HepG2 (cell line): Measurements from ENCODE around the gene ANKRD60. TPM values are rescaled to one million over a fixed set of nuclear protein-coding genes. Genes with fewer than 3 reads are reported as not detected.
A peak's percentile ranks its signal among the peaks of the same experiment; 100 is the strongest.

ENCODE experiments used
- AFF4 ChIP-seq: sonication (generic); formaldehyde crosslinking; IDR thresholded peaks from 2 replicates; pipeline ENCODE4 v1.4.0; 2020; ENCODE audit warnings: missing genetic modification reagents
- ARHGAP35 ChIP-seq: sonication (generic); formaldehyde crosslinking; IDR thresholded peaks from 2 replicates; pipeline ENCODE4 v1.9.0; 2022; ENCODE audit warnings: mild to moderate bottlenecking, inconsistent platforms, moderate library complexity, missing genetic modification reagents, borderline replicate concordance
- CBFB ChIP-seq: sonication (generic); formaldehyde crosslinking; IDR thresholded peaks from 2 replicates; pipeline ENCODE4 v1.4.0; 2020; ENCODE audit warnings: missing genetic modification reagents
- CCAR2 ChIP-seq: fragments of 200-400 bp; formaldehyde crosslinking; optimal IDR thresholded peaks from 2 replicates; pipeline ENCODE3; 2018; ENCODE audit warnings: low read depth, mild to moderate bottlenecking, low read length, moderate library complexity
- GABPB1 ChIP-seq: IDR thresholded peaks from 2 replicates; pipeline ENCODE4 v1.6.1; 2016; ENCODE audit warnings: mild to moderate bottlenecking, missing genetic modification reagents, moderate library complexity, missing compliant biosample characterization
- HOXA9 ChIP-seq: sonication (generic); formaldehyde crosslinking; IDR thresholded peaks from 2 replicates; pipeline ENCODE4 v1.8.1; 2022; ENCODE audit warnings: missing genetic modification reagents, mild to moderate bottlenecking, moderate library complexity, borderline replicate concordance
- JUND ChIP-seq: sonication (generic); formaldehyde crosslinking; IDR thresholded peaks from 2 replicates; pipeline ENCODE4 v1.8.0; 2022; ENCODE audit warnings: mild to moderate bottlenecking, missing genetic modification reagents
- MAFF ChIP-seq: IDR thresholded peaks from 2 replicates; pipeline ENCODE4 v1.6.1; 2011; ENCODE audit warnings: low read depth, low read length, improper control_type of control experiment
- PLRG1 ChIP-seq: fragments of 450-650 bp; conservative IDR thresholded peaks from 2 replicates; pipeline ENCODE4 v1.6.1; 2016
- RAD21 ChIP-seq: fragments of 450-650 bp; formaldehyde crosslinking; IDR thresholded peaks from 2 replicates; pipeline ENCODE4 v1.5.0; 2020; ENCODE audit warnings: mild to moderate bottlenecking
- RBM39 ChIP-seq: fragments of 200-400 bp; formaldehyde crosslinking; IDR thresholded peaks from one replicate; pipeline ENCODE4 v1.6.1; 2018; ENCODE audit warnings: antibody characterized with exemption, mild to moderate bottlenecking, low read depth, low read length; ENCODE audit not compliant: poor library complexity, severe bottlenecking
- SOX13 ChIP-seq, 3 experiments: fragments of 450-650 bp in 1 of 3; sonication (generic) in 1 of 3; formaldehyde crosslinking in 1 of 3; IDR thresholded peaks in 2 of 3; conservative IDR thresholded peaks in 1 of 3; 2 replicates each; pipeline versions ENCODE4 v1.5.0 to v1.6.1; 2016 to 2020; ENCODE audit warnings: antibody characterized with exemption in 1 of 3, mild to moderate bottlenecking in 1 of 3, missing compliant biosample characterization in 1 of 3, missing genetic modification reagents in 1 of 3, moderate library complexity in 1 of 3
- SSRP1 ChIP-seq: IDR thresholded peaks from 2 replicates; pipeline ENCODE4 v1.6.1; 2016; ENCODE audit warnings: control low read depth
- ZNF234 ChIP-seq: sonication (generic); formaldehyde crosslinking; conservative IDR thresholded peaks from 2 replicates; pipeline ENCODE4 v1.5.1; 2020; ENCODE audit warnings: mild to moderate bottlenecking, missing genetic modification reagents
- ZNF350 ChIP-seq: sonication (generic); formaldehyde crosslinking; IDR thresholded peaks from 2 replicates; pipeline ENCODE4 v1.4.0; 2020; ENCODE audit warnings: mild to moderate bottlenecking, low read depth, missing genetic modification reagents, borderline replicate concordance
- ZNF430 ChIP-seq: sonication (generic); formaldehyde crosslinking; IDR thresholded peaks from 2 replicates; pipeline ENCODE4 v1.9.0; 2021; ENCODE audit warnings: mild to moderate bottlenecking, missing genetic modification reagents
- ZNF460 ChIP-seq: sonication (generic); formaldehyde crosslinking; IDR thresholded peaks from 2 replicates; pipeline ENCODE4 v1.5.1; 2020; ENCODE audit warnings: missing genetic modification reagents, mild to moderate bottlenecking, borderline replicate concordance
- ZNF510 ChIP-seq: sonication (generic); formaldehyde crosslinking; IDR thresholded peaks from 2 replicates; pipeline ENCODE4 v1.4.0; 2020; ENCODE audit warnings: low read depth, mild to moderate bottlenecking, missing genetic modification reagents
- ZNF768 ChIP-seq: sonication (generic); formaldehyde crosslinking; IDR thresholded peaks from 2 replicates; pipeline ENCODE4 v1.4.0; 2020; ENCODE audit warnings: missing genetic modification reagents
- ZSCAN31 ChIP-seq: sonication (generic); formaldehyde crosslinking; IDR thresholded peaks from 2 replicates; pipeline ENCODE4 v1.5.0; 2020; ENCODE audit warnings: low read depth, mild to moderate bottlenecking, missing genetic modification reagents
- polyA plus RNA-seq, 8 experiments: library from polyadenylated mRNA; depleted of rRNA in 3 of 8; stranded (reverse) in 7 of 8; unstranded in 1 of 8; fragments of >200 nt; fragmentation: Illumina TruSeq in 4 of 8; extraction: Trizol in 4 of 8; gene quantifications; 2 replicates each; pipeline versions ENCODE4 v1.2.1 to v1.2.3, GENCODE V29; 2011 to 2016; ENCODE audit warnings: low read depth in 4 of 8, missing spikeins in 1 of 8, mixed read lengths in 1 of 8; ENCODE audit not compliant: insufficient read depth in 1 of 8
- total RNA-seq, 5 experiments: library from RNA; depleted of rRNA; stranded (reverse); fragments of >200 nt; fragmentation: Illumina TruSeq; extraction: Trizol; gene quantifications; 2 replicates each; pipeline ENCODE4 v1.2.3, GENCODE V29; 2016; ENCODE audit warnings: low read depth in 1 of 5
- TF ChIP-seq, protein P1 (sequence below): sonication (generic); formaldehyde crosslinking; IDR thresholded peaks from 2 replicates; pipeline ENCODE4 v1.5.0; 2020; ENCODE audit warnings: missing genetic modification reagents
- TF ChIP-seq, protein P2 (sequence below): sonication (generic); formaldehyde crosslinking; conservative IDR thresholded peaks from 2 replicates; pipeline ENCODE4 v1.4.0; 2020; ENCODE audit warnings: missing genetic modification reagents

The ANKRD60 gene
- total and polyA plus RNA-seq, 2 of the 13 experiments (the other 11 are each of a cell fraction or from before 2014, with no cell fraction given) = not detected

DNA sequence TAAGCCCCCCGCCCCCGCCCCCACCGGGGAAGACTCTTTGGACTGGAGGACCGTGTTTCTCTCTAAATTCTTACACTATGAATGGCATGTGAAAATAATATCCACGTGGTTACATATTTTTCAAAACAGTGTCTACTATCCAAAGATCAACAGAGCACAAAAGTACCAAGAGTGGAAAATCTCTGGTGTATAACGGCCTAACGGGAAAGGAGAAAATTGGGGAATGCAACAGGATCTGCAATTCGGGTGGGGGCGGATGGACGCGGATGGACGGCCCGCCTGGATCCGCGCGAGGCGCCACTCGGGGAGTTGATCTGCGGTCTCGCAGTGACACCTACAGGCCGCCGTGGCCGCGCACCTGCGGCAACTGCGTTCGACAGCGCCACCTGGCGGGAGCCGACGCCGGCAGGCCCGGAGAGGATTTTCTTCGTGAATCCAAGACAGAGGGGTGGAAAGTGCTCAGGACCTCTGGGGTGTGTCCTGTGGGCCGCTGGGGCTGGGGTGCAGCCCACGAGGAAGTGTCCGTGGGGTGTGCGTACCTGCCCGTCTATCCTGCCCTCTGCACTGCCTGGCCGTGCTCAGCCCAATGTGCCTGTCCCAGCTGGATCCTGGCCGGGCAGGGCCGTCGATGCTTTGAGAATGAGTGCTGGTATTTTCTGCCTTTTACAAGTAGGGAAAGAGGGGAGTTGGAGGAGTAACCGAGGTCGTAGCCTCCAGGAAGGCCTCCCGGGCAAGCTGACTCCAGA lies 18.6 kb downstream of the ANKRD60 start (continued):
- 0 out of 2 replicates have a peak, but pooled peaks have one; percentile 16 for TF ChIP-seq ZNF234 (CRISPR knock-in tag)
- TF ChIP-seq ZNF510 (CRISPR knock-in tag) = no peak
- TF ChIP-seq ZNF768 (CRISPR knock-in tag) = peak; percentile 55
- TF ChIP-seq JUND = peak; percentile 43; the same call in 1 of the 2 replicates
- no peak for TF ChIP-seq AFF4 (CRISPR knock-in tag)
- TF ChIP-seq ZNF350 (CRISPR knock-in tag) = peak; percentile 83
- no peak for TF ChIP-seq ZNF460 (CRISPR knock-in tag)
- peak; percentile 80; the same call in 1 of the 2 replicates for TF ChIP-seq ZSCAN31 (CRISPR knock-in tag)
- TF ChIP-seq CCAR2 = no peak
- TF ChIP-seq SSRP1 (CRISPR knock-in tag) = no peak
- peak; percentile 91 for TF ChIP-seq CBFB (CRISPR knock-in tag)
- TF ChIP-seq ZNF430 (CRISPR knock-in tag) = no peak
- TF ChIP-seq, protein P1, sequence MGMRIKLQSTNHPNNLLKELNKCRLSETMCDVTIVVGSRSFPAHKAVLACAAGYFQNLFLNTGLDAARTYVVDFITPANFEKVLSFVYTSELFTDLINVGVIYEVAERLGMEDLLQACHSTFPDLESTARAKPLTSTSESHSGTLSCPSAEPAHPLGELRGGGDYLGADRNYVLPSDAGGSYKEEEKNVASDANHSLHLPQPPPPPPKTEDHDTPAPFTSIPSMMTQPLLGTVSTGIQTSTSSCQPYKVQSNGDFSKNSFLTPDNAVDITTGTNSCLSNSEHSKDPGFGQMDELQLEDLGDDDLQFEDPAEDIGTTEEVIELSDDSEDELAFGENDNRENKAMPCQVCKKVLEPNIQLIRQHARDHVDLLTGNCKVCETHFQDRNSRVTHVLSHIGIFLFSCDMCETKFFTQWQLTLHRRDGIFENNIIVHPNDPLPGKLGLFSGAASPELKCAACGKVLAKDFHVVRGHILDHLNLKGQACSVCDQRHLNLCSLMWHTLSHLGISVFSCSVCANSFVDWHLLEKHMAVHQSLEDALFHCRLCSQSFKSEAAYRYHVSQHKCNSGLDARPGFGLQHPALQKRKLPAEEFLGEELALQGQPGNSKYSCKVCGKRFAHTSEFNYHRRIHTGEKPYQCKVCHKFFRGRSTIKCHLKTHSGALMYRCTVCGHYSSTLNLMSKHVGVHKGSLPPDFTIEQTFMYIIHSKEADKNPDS = no peak
- TF ChIP-seq PLRG1 = no peak
- TF ChIP-seq HOXA9 (CRISPR knock-in tag) = no peak
- peak; percentile 100 for TF ChIP-seq RAD21 (CRISPR knock-in tag)
- no peak for TF ChIP-seq SOX13 (IDR thresholded peaks at IDR 0.05)
- peak in 1 of 2 experiments; percentile 47; a peak in 1 of 4 replicates for TF ChIP-seq SOX13 (CRISPR knock-in tag; conservative IDR thresholded peaks at IDR 0.05 in 1 of 2, IDR thresholded peaks at IDR 0.05 in 1 of 2)
- TF ChIP-seq GABPB1 (CRISPR knock-in tag) = peak; percentile 83
- peak; percentile 72; the same call in 1 of the 2 replicates for TF ChIP-seq ARHGAP35 (CRISPR knock-in tag)
- TF ChIP-seq MAFF = no peak
- TF ChIP-seq, protein P2, sequence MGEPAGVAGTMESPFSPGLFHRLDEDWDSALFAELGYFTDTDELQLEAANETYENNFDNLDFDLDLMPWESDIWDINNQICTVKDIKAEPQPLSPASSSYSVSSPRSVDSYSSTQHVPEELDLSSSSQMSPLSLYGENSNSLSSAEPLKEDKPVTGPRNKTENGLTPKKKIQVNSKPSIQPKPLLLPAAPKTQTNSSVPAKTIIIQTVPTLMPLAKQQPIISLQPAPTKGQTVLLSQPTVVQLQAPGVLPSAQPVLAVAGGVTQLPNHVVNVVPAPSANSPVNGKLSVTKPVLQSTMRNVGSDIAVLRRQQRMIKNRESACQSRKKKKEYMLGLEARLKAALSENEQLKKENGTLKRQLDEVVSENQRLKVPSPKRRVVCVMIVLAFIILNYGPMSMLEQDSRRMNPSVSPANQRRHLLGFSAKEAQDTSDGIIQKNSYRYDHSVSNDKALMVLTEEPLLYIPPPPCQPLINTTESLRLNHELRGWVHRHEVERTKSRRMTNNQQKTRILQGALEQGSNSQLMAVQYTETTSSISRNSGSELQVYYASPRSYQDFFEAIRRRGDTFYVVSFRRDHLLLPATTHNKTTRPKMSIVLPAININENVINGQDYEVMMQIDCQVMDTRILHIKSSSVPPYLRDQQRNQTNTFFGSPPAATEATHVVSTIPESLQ = peak; percentile 74; the same call in 1 of the 2 replicates
- TF ChIP-seq RBM39 = peak; percentile 98
